Heart left ventricle (tissue), 16 donors: ENCODE data around the gene HOXB6. TPM values are rescaled to one million over a fixed set of nuclear protein-coding genes. Genes with fewer than 3 reads are reported as not detected.

ENCODE experiments used
- ATAC-seq, 4 donors: fragments of 200-7000 bp; cut with Tn5 transposase; one replicate each; pipeline ENCODE4 v1.9.1; 2020 to 2022; ENCODE audit warnings: moderate library complexity in 4 of 4, mild to moderate bottlenecking in 3 of 4, moderate number of reproducible peaks in 1 of 4
- DNase-seq, 5 donors: peaks; one replicate each; pipeline ENCODE4 v3.0.0-alpha.2; 2020
- H3K27ac ChIP-seq, 12 donors: fragments of 200-600 bp; sonication (generic) in 4 of 12; one replicate each; pipeline versions ENCODE4 v1.5.0 to v1.8.0; 2016 to 2022; ENCODE audit warnings: mild to moderate bottlenecking in 2 of 12
- H3K27me3 ChIP-seq, 9 donors: fragments of 200-600 bp; sonication (generic) in 2 of 9; one replicate each; pipeline versions ENCODE4 v1.5.1 to v1.8.0; 2016 to 2022; ENCODE audit warnings: mild to moderate bottlenecking in 3 of 9
- H3K36me3 ChIP-seq, 9 donors: fragments of 200-600 bp; sonication (generic) in 2 of 9; one replicate each; pipeline versions ENCODE4 v1.5.0 to v1.8.0; 2018 to 2022; ENCODE audit warnings: mild to moderate bottlenecking in 2 of 9
- H3K4me1 ChIP-seq, 12 donors: fragments of 200-600 bp; sonication (generic) in 4 of 12; one replicate each; pipeline versions ENCODE4 v1.5.0 to v1.8.0; 2016 to 2022; ENCODE audit warnings: mild to moderate bottlenecking in 3 of 12
- H3K4me3 ChIP-seq, 12 donors: fragments of 200-600 bp; sonication (generic) in 4 of 12; one replicate each; pipeline versions ENCODE4 v1.5.0 to v1.8.0; 2017 to 2022; ENCODE audit warnings: mild to moderate bottlenecking in 9 of 12, moderate library complexity in 4 of 12
- H3K9me3 ChIP-seq, 12 donors: fragments of 200-600 bp; sonication (generic) in 4 of 12; one replicate each; pipeline versions ENCODE4 v1.5.0 to v1.8.0; 2016 to 2022; ENCODE audit warnings: mild to moderate bottlenecking in 1 of 12
- CTCF ChIP-seq, 12 donors: fragments of 200-600 bp; sonication (generic) in 4 of 12; IDR thresholded peaks; one replicate each; pipeline versions ENCODE4 v1.5.0 to v1.8.0; 2018 to 2022; ENCODE audit warnings: antibody characterized with exemption in 12 of 12, mild to moderate bottlenecking in 5 of 12
- POLR2A ChIP-seq, 2 donors: fragments of 450-650 bp; IDR thresholded peaks; one replicate each; pipeline ENCODE4 v1.6.1; 2017; ENCODE audit warnings: antibody characterized with exemption in 2 of 2, mild to moderate bottlenecking in 2 of 2, moderate library complexity in 2 of 2
- WGBS, 4 donors: extraction: QIAGEN DNeasy Blood & Tissue Kit in 2 of 4; methylation state at CpG; one replicate each; pipeline versions ENCODE4 v1.1.5 to v1.1.7; 2013 to 2018; 5-methylcytosine and 5-hydroxymethylcytosine counted together
- intact Hi-C, 10 donors: fragments of 100-400 bp; cut with DNase I; formaldehyde crosslinking; loops; one replicate each; pipeline versions ENCODE4 v1.11.1 to v1.14.2; 2022
- polyA plus RNA-seq, 2 donors: library from polyadenylated mRNA; stranded (reverse); fragments of 200-250 nt; gene quantifications; one replicate each; pipeline ENCODE4 v1.2.3, GENCODE V29; 2013
- total RNA-seq, 9 donors: library from RNA; depleted of rRNA in 2 of 9; stranded (reverse); fragments of >200 nt in 2 of 9; fragmentation: NEBNext Ultra II Directional in 3 of 9; extraction: Animal tissue kit (Norgen Biotek cat#: 25700) in 3 of 9; gene quantifications; one replicate each; pipeline versions ENCODE4 v1.1.0 to v1.2.4, GENCODE V29; 2016 to 2023
- donor health status: ischemic (EF 13 %, LVEDD 7.1; RV severe dilation, severe dysfunction).
- donor health status: healthy with polysubstance abuse.
- donor health status: DM: no; HTN: yes; CAD: no.
- donor health status: DM: no; HTN: no; CAD: no.
- donor health status: ischemic (EF 25% LVEDD 6.9; RV normal size, moderate dysfunction).
- donor health status: ischemic (EF 25% LVEDD 5.7; RV mildly dilated, moderate dysfunction).
- donor health status: healthy.
- donor health status: DM: yes; HTN: yes; CAD: no.
- donor health status: ischemic (EF 35%, LVEDD 5.7; RV mildly dilated, moderate dysfunction).
- donor health status: nonischemic (EF 11% LVEDD 7.7; RV severe dilation, severe dysfunction).
- donor health status: DM: yes; HTN: yes; CAD: no.
- donor health status: PGD.
- donor health status: ischemic (EF 29% LVEDD 5.4; RV normal size, mild dysfunction).
- donor health status: nonischemic (EF 23%, LVEDD 6.1; RV moderate dilation, normal function).

Gene HOXB6
- total and polyA plus RNA-seq, 11 donors = 0.30 to 2.0 (median 0.54) TPM; not detected in 1

- Histone ChIP-seq H3K27me3 (peaks cover 61 to 100% (median 96%) of the 10 kb centered on the region in 9 donors), H3K36me3 (no peaks in the 10 kb centered on the region), H3K4me1 (peaks cover 0 to 48% (median 15%) of the 10 kb centered on the region in 12 donors), H3K9me3 (no peaks in the 10 kb centered on the region), H3K4me3 (no peak overlapping the region), H3K27ac (peak overlapping the region in 1 of 12 donors; percentile 97)
- ATAC-seq (no peak), DNase-seq (no peak)
- intact Hi-C loops = no loop called here
- TF ChIP-seq POLR2A (IDR thresholded peaks at IDR 0.05) (no peak), CTCF (IDR thresholded peaks at IDR 0.05) (no peak)
- WGBS, 4 donors = 47 to 68% (median 54%) methylated on average over 3 of the region's 3 CpGs
Observed at GRCh38 chr17:48583708-48584222, 21.0 kb downstream of the HOXB6 start.

- no peaks in the 10 kb centered on the region for H3K9me3 ChIP-seq
- H3K27ac ChIP-seq = peak overlapping the region in 8 of 12 donors; percentile 54 to 97 (median 74)
- TF ChIP-seq POLR2A (IDR thresholded peaks at IDR 0.05) (no peak), CTCF (IDR thresholded peaks at IDR 0.05) (no peak)
- H3K4me3 ChIP-seq = peak overlapping the region in 2 of 12 donors; percentile 51
- H3K27me3 ChIP-seq = peaks cover 65 to 100% (median 95%) of the 10 kb centered on the region in 9 donors
- intact Hi-C loops = no loop called here
- WGBS, 4 donors = 34 to 40% (median 36%) methylated on average over 7 of the region's 7 CpGs
- DNase-seq = no peak
- H3K4me1 ChIP-seq = peaks cover 0 to 49% (median 16%) of the 10 kb centered on the region in 12 donors
- no peak for ATAC-seq
- H3K36me3 ChIP-seq = no peaks in the 10 kb centered on the region
Observed at GRCh38 chr17:48582750-48583069, 22.1 kb downstream of the HOXB6 start.

- 13 to 42% (median 32%) methylated on average over 26 of the region's 26 CpGs for WGBS, 4 donors
- ATAC-seq (no peak), DNase-seq (no peak)
- no peaks in the 10 kb centered on the region for H3K9me3 ChIP-seq
- H3K4me3 ChIP-seq = peak overlapping the region in 1 of 12 donors; percentile 61
- H3K27ac ChIP-seq = peak overlapping the region in 6 of 12 donors; percentile 27 to 97 (median 62)
- intact Hi-C loops = loop anchor here in 3 of 10 donors (2.0 to 5.0 kb wide), 2 partner anchors 15 to 38 kb away; no protein-coding TSS in a partner anchor
- peaks cover 66 to 100% (median 96%) of the 10 kb centered on the region in 9 donors for H3K27me3 ChIP-seq
- peaks cover 0 to 41% (median 7%) of the 10 kb centered on the region in 12 donors for H3K4me1 ChIP-seq
- H3K36me3 ChIP-seq = no peaks in the 10 kb centered on the region
- TF ChIP-seq POLR2A (IDR thresholded peaks at IDR 0.05) (no peak), CTCF (IDR thresholded peaks at IDR 0.05) (no peak)
Observed at GRCh38 chr17:48579760-48580554, 24.8 kb downstream of the HOXB6 start.

GRCh38 chr17:48579471-48579759 is 25.4 kb downstream of the HOXB6 start:
- H3K4me1 ChIP-seq = peaks cover 0 to 39% (median 5%) of the 10 kb centered on the region in 12 donors
- no peaks in the 10 kb centered on the region for H3K36me3 ChIP-seq
- peak overlapping the region in 5 of 12 donors; percentile 19 to 61 (median 52) for H3K4me3 ChIP-seq
- intact Hi-C loops = loop anchor here in 3 of 10 donors (2.0 to 5.0 kb wide), 2 partner anchors 15 to 37 kb away; no protein-coding TSS in a partner anchor
- DNase-seq (no peak), ATAC-seq (no peak)
- TF ChIP-seq POLR2A (IDR thresholded peaks at IDR 0.05) = no peak
- no peak for TF ChIP-seq CTCF (IDR thresholded peaks at IDR 0.05)
- peaks cover 69 to 100% (median 96%) of the 10 kb centered on the region in 9 donors for H3K27me3 ChIP-seq
- 15 to 27% (median 17%) methylated on average over 7 of the region's 7 CpGs for WGBS, 4 donors
- H3K9me3 ChIP-seq = no peaks in the 10 kb centered on the region
- peak overlapping the region in 6 of 12 donors; percentile 27 to 97 (median 62) for H3K27ac ChIP-seq
